Measurements from ENCODE around the gene DDR1.
"Not testable (repeated sequence)": the region's sequence is repeated elsewhere in the genome, so short reads cannot be mapped to it uniquely, and the experiment has no call there.

Gene DDR1

GRCh38 chr6:30854285-30855040, 29.9 kb upstream of the DDR1 start:
- no peak for DNase-seq (ENCODE audit: low read depth)

- DNase-seq (ENCODE audit: low read depth) = no peak
These were observed 28.8 kb upstream of the DDR1 start for GRCh38 chr6:30855429-30856075.

GRCh38 chr6:30857112-30857511, 27.2 kb upstream of the DDR1 start:
- DNase-seq (ENCODE audit: low read depth) = no peak

GRCh38 chr6:30857549-30857948, 26.8 kb upstream of the DDR1 start:
- DNase-seq (ENCODE audit: low read depth) = no peak

- DNase-seq (ENCODE audit: low read depth) = not testable (repeated sequence)
These were observed 24.6 kb upstream of the DDR1 start for GRCh38 chr6:30859726-30860125.

GRCh38 chr6:30861257-30862048, 22.9 kb upstream of the DDR1 start:
- no peak for DNase-seq (ENCODE audit: low read depth)

GRCh38 chr6:30862156-30862875, 22.0 kb upstream of the DDR1 start:
- DNase-seq (ENCODE audit: low read depth) = peak; percentile 31

GRCh38 chr6:30864325-30864724, 20.0 kb upstream of the DDR1 start:
- DNase-seq (ENCODE audit: low read depth) = no peak

GRCh38 chr6:30869241-30869749, 15.0 kb upstream of the DDR1 start:
- not testable (repeated sequence) for DNase-seq (ENCODE audit: low read depth)

- no peak for DNase-seq (ENCODE audit: low read depth)
These were observed 13.8 kb upstream of the DDR1 start for GRCh38 chr6:30870546-30870945.

GRCh38 chr6:30871592-30872183, 12.6 kb upstream of the DDR1 start:
- no peak for DNase-seq (ENCODE audit: low read depth)

GRCh38 chr6:30873137-30873640, 11.1 kb upstream of the DDR1 start:
- DNase-seq (ENCODE audit: low read depth) = no peak

GRCh38 chr6:30873795-30874194, 10.5 kb upstream of the DDR1 start:
- DNase-seq (ENCODE audit: low read depth) = not testable (repeated sequence)

GRCh38 chr6:30875244-30876038, 8.9 kb upstream of the DDR1 start:
- no peak for DNase-seq (ENCODE audit: low read depth)

GRCh38 chr6:30876039-30876730, 8.1 kb upstream of the DDR1 start:
- peak; percentile 56 for DNase-seq (ENCODE audit: low read depth)

GRCh38 chr6:30877419-30878262, 6.7 kb upstream of the DDR1 start:
- peak; percentile 86 for DNase-seq (ENCODE audit: low read depth)

- DNase-seq (ENCODE audit: low read depth) = no peak
These were observed 4.5 kb upstream of the DDR1 start for GRCh38 chr6:30879684-30880427.

GRCh38 chr6:30880698-30881252, 3.5 kb upstream of the DDR1 start:
- DNase-seq (ENCODE audit: low read depth) = no peak

Measured in stromal cell of bone marrow (primary cell).